Right lobe of liver (tissue), 6 donors: ENCODE results near the gene PLCD1. TPM values are rescaled to one million over a fixed set of nuclear protein-coding genes. Genes with fewer than 3 reads are reported as not detected.

ENCODE experiments used
- ATAC-seq, 4 donors: fragments of 200-7000 bp; cut with Tn5 transposase; one replicate each; pipeline ENCODE4 v1.9.1; 2020; ENCODE audit warnings: mild to moderate bottlenecking in 4 of 4, moderate library complexity in 4 of 4
- DNase-seq, 3 donors: peaks; one replicate each; pipeline ENCODE4 v3.0.0-alpha.2; 2020
- H3K27ac ChIP-seq, 3 donors: fragments of 200-600 bp; one replicate each; pipeline ENCODE4 v1.8.0; 2022
- H3K27me3 ChIP-seq, 2 donors: fragments of 200-600 bp; one replicate each; pipeline ENCODE4 v1.8.0; 2022
- H3K36me3 ChIP-seq, 4 donors: fragments of 200-600 bp; sonication (generic) in 1 of 4; one replicate each; pipeline versions ENCODE4 v1.5.1 to v1.8.0; 2017 to 2022; ENCODE audit warnings: control low read depth in 1 of 4
- H3K4me1 ChIP-seq, 4 donors: fragments of 200-600 bp; sonication (generic) in 1 of 4; one replicate each; pipeline versions ENCODE4 v1.5.1 to v1.8.0; 2017 to 2022; ENCODE audit warnings: control low read depth in 1 of 4
- H3K4me3 ChIP-seq, 3 donors: fragments of 200-600 bp; one replicate each; pipeline ENCODE4 v1.8.0; 2022
- H3K9me3 ChIP-seq, 4 donors: fragments of 200-600 bp; sonication (generic) in 1 of 4; one replicate each; pipeline versions ENCODE4 v1.5.1 to v1.8.0; 2017 to 2022; ENCODE audit warnings: control low read depth in 1 of 4
- CTCF ChIP-seq, 4 donors: fragments of 200-600 bp in 3 of 4; fragments of 450-650 bp in 1 of 4; IDR thresholded peaks; one replicate each; pipeline versions ENCODE4 v1.5.1 to v1.8.0; 2016 to 2022; ENCODE audit warnings: antibody characterized with exemption in 4 of 4, mild to moderate bottlenecking in 2 of 4
- POLR2A ChIP-seq: fragments of 450-650 bp; IDR thresholded peaks from one replicate; pipeline ENCODE4 v1.6.1; 2017; ENCODE audit warnings: antibody characterized with exemption, mild to moderate bottlenecking
- WGBS: methylation state at CpG from one replicate; pipeline ENCODE4 v1.1.6; 2018; ENCODE audit warnings: low coverage, low lambda C conversion rate; ENCODE audit not compliant: insufficient coverage; ENCODE audit errors: missing lambda C conversion rate; 5-methylcytosine and 5-hydroxymethylcytosine counted together
- intact Hi-C, 2 donors: fragments of 100-400 bp; cut with DNase I; formaldehyde crosslinking; loops; one replicate each; pipeline versions ENCODE4 v1.11.2 to v1.14.1; 2022
- total RNA-seq, 6 experiments: library from RNA; depleted of rRNA in 2 of 6; stranded (reverse); fragments of >200 nt in 2 of 6; fragmentation: NEBNext Ultra II Directional in 3 of 6; extraction: Animal tissue kit (Norgen Biotek cat#: 25700) in 3 of 6; gene quantifications; one replicate each; pipeline versions ENCODE4 v1.1.0 to v1.2.4, GENCODE V29; 2016 to 2023
- donor health status: DM: no; HTN: yes; CAD: no.
- donor health status: DM: no; HTN: no; CAD: no.
- donor health status: DM: no; HTN: no; CAD: no.
- donor health status: DM: no; HTN: yes; CAD: no.
- donor health status: DM: no; HTN: yes; CAD: no.

Gene PLCD1
- total RNA-seq, 6 experiments from 2014 or later, result 6.5 to 10.2 (median 7.7) TPM

GRCh38 chr3:37971467-37971866 lies 58.0 kb downstream of the PLCD1 start:
- Histone ChIP-seq H3K36me3 (peaks cover 0 to 9% (median 3%) of the 10 kb centered on the region in 4 donors), H3K4me1 (peaks cover 0 to 14% (median 5%) of the 10 kb centered on the region in 4 donors), H3K27ac (no peak overlapping the region), H3K4me3 (no peak overlapping the region), H3K27me3 (no peaks in the 10 kb centered on the region), H3K9me3 (no peaks in the 10 kb centered on the region)
- TF ChIP-seq POLR2A (no peak), CTCF (IDR thresholded peaks at IDR 0.05) (no peak)
- ATAC-seq (no peak), DNase-seq (no peak)
- intact Hi-C loops, result loop anchor here in 1 of 2 donors (5.0 kb wide), 1 partner anchor 119 kb away; no protein-coding TSS in a partner anchor

- TF ChIP-seq CTCF (IDR thresholded peaks at IDR 0.05) (no peak), POLR2A (no peak)
- peaks cover 0 to 2% (median 1%) of the 10 kb centered on the region in 4 donors for H3K36me3 ChIP-seq
- peaks cover 0 to 20% (median 8%) of the 10 kb centered on the region in 4 donors for H3K4me1 ChIP-seq
- no peaks in the 10 kb centered on the region for H3K9me3 ChIP-seq
- H3K4me3 ChIP-seq, result no peak overlapping the region
- 18% methylated on average over 3 of the region's 5 CpGs for WGBS
- no peaks in the 10 kb centered on the region for H3K27me3 ChIP-seq
- DNase-seq (peak; percentile 38 to 52 (median 51)), ATAC-seq (peak; percentile 12 to 49 (median 40))
- H3K27ac ChIP-seq, result no peak overlapping the region
- intact Hi-C loops, result loop anchor here in 1 of 2 donors (5.0 kb wide), 1 partner anchor 119 kb away; no protein-coding TSS in a partner anchor
Observed at GRCh38 chr3:37970802-37971201, 58.6 kb downstream of the PLCD1 start.

GRCh38 chr3:37969596-37970100 lies 59.8 kb downstream of the PLCD1 start:
- H3K4me3 ChIP-seq, result no peak overlapping the region
- no peak for TF ChIP-seq CTCF (IDR thresholded peaks at IDR 0.05)
- no peak for TF ChIP-seq POLR2A
- 63% methylated on average over 4 of the region's 7 CpGs for WGBS
- intact Hi-C loops, result loop anchor here (5.0 kb wide), 2 partner anchors 112 to 117 kb away; no protein-coding TSS in a partner anchor
- no peaks in the 10 kb centered on the region for H3K27me3 ChIP-seq
- no peaks in the 10 kb centered on the region for H3K9me3 ChIP-seq
- peak in 1 of 3 donors; percentile 33 for DNase-seq
- no peaks in the 10 kb centered on the region for H3K36me3 ChIP-seq
- ATAC-seq, result no peak
- H3K4me1 ChIP-seq, result peaks cover 0 to 31% (median 16%) of the 10 kb centered on the region in 4 donors
- no peak overlapping the region for H3K27ac ChIP-seq

GRCh38 chr3:37968813-37969595 lies 60.4 kb downstream of the PLCD1 start:
- 68% methylated on average over 7 of the region's 15 CpGs for WGBS

More at GRCh38 chr3:37968813-37969595, 60.4 kb downstream of the PLCD1 start:
- DNase-seq (peak in 2 of 3 donors; percentile 45 to 46), ATAC-seq (no peak)
- H3K27ac ChIP-seq, result no peak overlapping the region
- peaks cover 0 to 32% (median 17%) of the 10 kb centered on the region in 4 donors for H3K4me1 ChIP-seq
- no peak overlapping the region for H3K4me3 ChIP-seq
- TF ChIP-seq CTCF (IDR thresholded peaks at IDR 0.05) (no peak), POLR2A (no peak)
- intact Hi-C loops, result loop anchor here in 1 of 2 donors (5.0 kb wide), 1 partner anchor 112 kb away; no protein-coding TSS in a partner anchor
- H3K27me3 ChIP-seq, result no peaks in the 10 kb centered on the region
- no peaks in the 10 kb centered on the region for H3K9me3 ChIP-seq
- H3K36me3 ChIP-seq, result no peaks in the 10 kb centered on the region
